Breast epithelium (tissue), 3 donors: Measurements from ENCODE around the gene KCNQ5.

Experiments used
- CTCF ChIP-seq, 3 donors: fragments of 450-650 bp; IDR thresholded peaks; one replicate each; pipeline ENCODE4 v1.5.1; 2016 to 2017; ENCODE audit warnings: antibody characterized with exemption in 3 of 3, mild to moderate bottlenecking in 3 of 3, moderate library complexity in 3 of 3
- POLR2A ChIP-seq: fragments of 450-650 bp; IDR thresholded peaks from one replicate; pipeline ENCODE4 v1.6.1; 2016; ENCODE audit warnings: antibody characterized with exemption, mild to moderate bottlenecking, moderate library complexity

- TF ChIP-seq CTCF (IDR thresholded peaks at IDR 0.05) = no peak
- no peak for TF ChIP-seq POLR2A
These were observed 316.2 kb downstream of the KCNQ5 start for GRCh38 chr6:72938104-72938503.
